SK-N-SH (cell line): ENCODE data around the gene GC. TPM values are rescaled to one million over a fixed set of nuclear protein-coding genes. Genes with fewer than 3 reads are reported as not detected.

ENCODE experiments used
- CTCF ChIA-PET: fragments of 300-600, 350-600 bp; formaldehyde crosslinking; extraction: SDS; loops from one replicate; lab custom pipeline; 2021; lab: Yijun Ruan, JAX
- POLR2A ChIA-PET: fragments of 350-600 bp; sonication (Branson Sonifier 250); formaldehyde crosslinking; extraction: SDS; loops from one replicate; lab custom pipeline; 2020; ENCODE audit warnings: antibody characterized with exemption, inconsistent platforms; lab: Yijun Ruan, JAX
- DNase-seq: peaks from one replicate; pipeline ENCODE4 v3.0.0; 2012
- H2AFZ ChIP-seq: fragments of 200-600 bp; sonication (generic); 2 replicates; pipeline ENCODE4 v1.8.1; 2016; ENCODE audit warnings: antibody characterized with exemption, mild to moderate bottlenecking, low read depth
- H3F3A ChIP-seq: fragments of 200-600 bp; sonication (generic); replicated peaks from 2 replicates; pipeline ENCODE3; 2016; ENCODE audit warnings: antibody characterized with exemption, mild to moderate bottlenecking; ENCODE audit not compliant: insufficient read depth
- H3K27ac ChIP-seq, 2 experiments: fragments of 200-500 bp in 1 of 2; fragments of 200-600 bp in 1 of 2; sonication (Bioruptor generic) in 1 of 2; sonication (generic), shearing (Covaris generic) in 1 of 2; 2 replicates each; pipeline versions ENCODE4 v1.5.1 to v1.6.1; 2014 to 2016; ENCODE audit warnings: low read depth in 2 of 2, inconsistent platforms in 1 of 2, low read length in 1 of 2, mild to moderate bottlenecking in 1 of 2, mixed read lengths in 1 of 2
- H3K27me3 ChIP-seq: fragments of 200-600 bp; sonication (generic), shearing (Covaris generic); 2 replicates; pipeline ENCODE4 v1.6.1; 2016; ENCODE audit warnings: mixed run types; ENCODE audit not compliant: insufficient read depth
- H3K36me3 ChIP-seq, 2 experiments: fragments of 200-500 bp in 1 of 2; fragments of 200-600 bp in 1 of 2; sonication (Bioruptor generic) in 1 of 2; sonication (generic) in 1 of 2; replicated peaks in 1 of 2; 2 replicates each; pipeline versions ENCODE3 to v1.5.1; 2014 to 2016; ENCODE audit warnings: low read length in 1 of 2, mild to moderate bottlenecking in 1 of 2; ENCODE audit not compliant: insufficient read depth in 2 of 2, control insufficient read depth in 1 of 2
- H3K4me1 ChIP-seq, 2 experiments: fragments of 200-500 bp in 1 of 2; fragments of 200-600 bp in 1 of 2; sonication (Bioruptor generic) in 1 of 2; sonication (generic), shearing (Covaris generic) in 1 of 2; 2 replicates each; pipeline versions ENCODE4 v1.5.1 to v1.6.1; 2014 to 2016; ENCODE audit warnings: low read depth in 1 of 2, low read length in 1 of 2, mixed run types in 1 of 2; ENCODE audit not compliant: insufficient read depth in 2 of 2, control insufficient read depth in 1 of 2
- H3K4me2 ChIP-seq: fragments of 200-600 bp; sonication (generic), shearing (Covaris generic); 2 replicates; pipeline ENCODE4 v1.6.1; 2017; ENCODE audit warnings: mixed run types
- H3K4me3 ChIP-seq, 2 experiments: fragments of 200-500 bp in 1 of 2; fragments of 200-600 bp in 1 of 2; sonication (Bioruptor generic) in 1 of 2; sonication (generic), shearing (Covaris generic) in 1 of 2; 2 replicates each; pipeline versions ENCODE4 v1.5.1 to v1.8.1; 2014 to 2016; ENCODE audit warnings: low read depth in 2 of 2, inconsistent platforms in 1 of 2, low read length in 1 of 2, mild to moderate bottlenecking in 1 of 2, mixed read lengths in 1 of 2, moderate library complexity in 1 of 2
- H3K79me2 ChIP-seq: fragments of 200-600 bp; sonication (generic); 2 replicates; pipeline ENCODE4 v1.8.1; 2017; ENCODE audit warnings: mild to moderate bottlenecking; ENCODE audit not compliant: insufficient read depth
- H3K9ac ChIP-seq: fragments of 200-600 bp; sonication (generic); 2 replicates; pipeline ENCODE4 v1.6.1; 2017; ENCODE audit warnings: mixed run types
- H3K9me2 ChIP-seq: fragments of 200-600 bp; sonication (generic); 2 replicates; pipeline ENCODE4 v1.6.1; 2017; ENCODE audit warnings: mixed run types
- H3K9me3 ChIP-seq: fragments of 200-600 bp; sonication (generic); 2 replicates; pipeline ENCODE4 v1.6.1; 2017; ENCODE audit warnings: mixed run types, mild to moderate bottlenecking, moderate library complexity
- H4K20me1 ChIP-seq: fragments of 200-600 bp; sonication (generic); 2 replicates; pipeline ENCODE4 v1.6.1; 2017; ENCODE audit warnings: mild to moderate bottlenecking, mixed run types; ENCODE audit not compliant: insufficient read depth
- ELF1 ChIP-seq: IDR thresholded peaks from 2 replicates; pipeline ENCODE4 v1.4.0; 2012
- EP300 ChIP-seq, 2 experiments: IDR thresholded peaks; 2 replicates each; pipeline versions ENCODE4 v1.4.0 to v1.6.1; 2012; ENCODE audit warnings: borderline replicate concordance in 1 of 2, low read depth in 1 of 2, low read length in 1 of 2
- FOSL2 ChIP-seq: IDR thresholded peaks from 2 replicates; pipeline ENCODE4 v1.4.0; 2012; ENCODE audit warnings: low read depth, mild to moderate bottlenecking, moderate library complexity, borderline replicate concordance
- FOXJ3 ChIP-seq: sonication (generic); formaldehyde crosslinking; IDR thresholded peaks from 2 replicates; pipeline ENCODE4 v1.5.1; 2020; ENCODE audit warnings: mild to moderate bottlenecking, missing genetic modification reagents
- GATA2 ChIP-seq: sonication (generic); formaldehyde crosslinking; IDR thresholded peaks from 2 replicates; pipeline ENCODE4 v1.5.0; 2020; ENCODE audit warnings: mild to moderate bottlenecking, missing genetic modification reagents
- JUND ChIP-seq: IDR thresholded peaks from 2 replicates; pipeline ENCODE4 v1.4.0; 2012
- PBX3 ChIP-seq: IDR thresholded peaks from 2 replicates; pipeline ENCODE4; 2012
- RAD21 ChIP-seq: IDR thresholded peaks from 2 replicates; pipeline ENCODE4 v1.6.1; 2012; ENCODE audit warnings: mild to moderate bottlenecking, low read length
- RFX5 ChIP-seq: IDR thresholded peaks from 2 replicates; pipeline ENCODE4 v1.6.1; 2012; ENCODE audit warnings: mild to moderate bottlenecking, improper control_type of control experiment, low read length
- RXRA ChIP-seq: IDR thresholded peaks from 2 replicates; pipeline ENCODE4 v1.4.0; 2012; ENCODE audit warnings: low read depth, mild to moderate bottlenecking, borderline replicate concordance
- SIN3A ChIP-seq: IDR thresholded peaks from 2 replicates; pipeline ENCODE4 v1.6.1; 2012; ENCODE audit warnings: low read depth, mild to moderate bottlenecking, low read length, moderate library complexity, borderline replicate concordance
- SMC3 ChIP-seq: IDR thresholded peaks from 2 replicates; pipeline ENCODE4 v1.6.1; 2012; ENCODE audit warnings: low read depth, low read length, improper control_type of control experiment
- TAF1 ChIP-seq: IDR thresholded peaks from 2 replicates; pipeline ENCODE4 v1.6.1; 2012; ENCODE audit warnings: low read depth, mild to moderate bottlenecking, low read length, moderate library complexity, borderline replicate concordance
- TEAD4 ChIP-seq: IDR thresholded peaks from 2 replicates; pipeline ENCODE4 v1.4.0; 2012; ENCODE audit warnings: mild to moderate bottlenecking, borderline replicate concordance; ENCODE audit not compliant: insufficient read depth
- USF1 ChIP-seq: IDR thresholded peaks from 2 replicates; pipeline ENCODE4 v1.4.0; 2012; ENCODE audit warnings: low read depth, borderline replicate concordance
- WGBS: methylation state at CpG from one replicate; pipeline ENCODE4 v1.1.6; 2017; ENCODE audit warnings: low lambda C conversion rate; 5-methylcytosine and 5-hydroxymethylcytosine counted together
- polyA plus RNA-seq, 3 experiments: library from polyadenylated mRNA; depleted of rRNA; stranded (reverse); fragments of >200 nt; gene quantifications; 2 replicates each; pipeline ENCODE4 v1.2.3, GENCODE V29; 2012
- TF ChIP-seq, protein P1 (sequence below): fragments of 150-350 bp; IDR thresholded peaks from 2 replicates; pipeline ENCODE4 v1.6.1; 2017; ENCODE audit warnings: antibody characterized with exemption, low read length, low read depth, borderline replicate concordance

Gene GC
- polyA plus RNA-seq, 1 of the 3 experiments (the other 2 are of a cell fraction) = not detected

- Histone ChIP-seq H3K27ac (no peak overlapping the region), H3K9ac (no peak overlapping the region), H2AFZ (no peak overlapping the region), H3K4me2 (no peak overlapping the region), H3K79me2 (no peaks in the 10 kb centered on the region), H3K9me3 (no peaks in the 10 kb centered on the region), H4K20me1 (no peaks in the 10 kb centered on the region), H3K9me2 (no peaks in the 10 kb centered on the region), H3K4me1 (no peaks in the 10 kb centered on the region), H3K36me3 (no peaks in the 10 kb centered on the region), H3F3A (no peaks in the 10 kb centered on the region), H3K4me3 (no peak overlapping the region), H3K27me3 (no peaks in the 10 kb centered on the region)
- no peak for TF ChIP-seq JUND
- CTCF ChIA-PET = no interaction called here
- POLR2A ChIA-PET = no interaction called here
- DNase-seq = no peak
- 1% methylated on average over 3 of the region's 3 CpGs for WGBS
These were observed 9.7 kb downstream of the GC start for GRCh38 chr4:71774136-71774535.

DNA sequence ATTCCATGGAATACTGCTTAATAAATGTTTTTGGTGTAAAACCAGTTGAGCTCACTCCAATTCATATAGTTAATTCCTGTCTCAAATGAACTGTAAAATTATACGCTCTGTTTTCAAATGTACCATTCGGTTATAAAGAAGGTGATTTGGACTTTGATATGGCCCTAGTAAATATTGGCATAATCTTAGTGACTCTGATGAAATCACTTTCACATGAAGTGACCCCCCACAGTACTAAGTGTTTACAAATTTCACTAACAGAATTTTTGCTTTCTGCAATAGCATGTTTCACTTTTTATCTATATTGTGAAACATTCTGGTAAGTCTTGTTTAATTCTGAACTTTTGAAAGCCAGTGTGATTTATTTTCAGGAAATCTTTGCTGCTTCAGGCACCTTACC is 10.9 kb downstream of the GC start:
- no peak overlapping the region for H3K4me3 ChIP-seq
- 0 out of 2 replicates have a peak, but pooled peaks cover 6% of the 10 kb centered on the region for H3K27me3 ChIP-seq
- H3K9me3 ChIP-seq = no peaks in the 10 kb centered on the region
- no peak overlapping the region for H3K27ac ChIP-seq
- TF ChIP-seq SMC3 = no peak
- no peak for TF ChIP-seq RXRA
- no peak for TF ChIP-seq FOSL2
- no peak for TF ChIP-seq ELF1
- TF ChIP-seq PBX3 = no peak
- TF ChIP-seq SIN3A = no peak
- TF ChIP-seq RFX5 = no peak
- no peak for TF ChIP-seq EP300 (IDR thresholded peaks at IDR 0.05; ENCODE audit: borderline replicate concordance in 1 of 2, low read depth in 1 of 2, low read length in 1 of 2)
- no peak for TF ChIP-seq FOXJ3 (CRISPR knock-in tag)
- TF ChIP-seq GATA2 (CRISPR knock-in tag) = no peak
- no peak for TF ChIP-seq RAD21
- TF ChIP-seq TAF1 = no peak
- TF ChIP-seq TEAD4 = no peak
- TF ChIP-seq USF1 = no peak
- TF ChIP-seq, protein P1, sequence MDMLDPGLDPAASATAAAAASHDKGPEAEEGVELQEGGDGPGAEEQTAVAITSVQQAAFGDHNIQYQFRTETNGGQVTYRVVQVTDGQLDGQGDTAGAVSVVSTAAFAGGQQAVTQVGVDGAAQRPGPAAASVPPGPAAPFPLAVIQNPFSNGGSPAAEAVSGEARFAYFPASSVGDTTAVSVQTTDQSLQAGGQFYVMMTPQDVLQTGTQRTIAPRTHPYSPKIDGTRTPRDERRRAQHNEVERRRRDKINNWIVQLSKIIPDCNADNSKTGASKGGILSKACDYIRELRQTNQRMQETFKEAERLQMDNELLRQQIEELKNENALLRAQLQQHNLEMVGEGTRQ = no peak
- no peak for DNase-seq
- H4K20me1 ChIP-seq = no peaks in the 10 kb centered on the region
- 29% methylated on average over 2 of the region's 2 CpGs for WGBS
- H3K4me2 ChIP-seq = no peak overlapping the region
- ChIA-PET POLR2A (no interaction called here), CTCF (interaction anchor here (0.9 kb wide), 1 partner anchor 44 kb away, joined by 3 read pairs; no protein-coding TSS in a partner anchor)
- no peaks in the 10 kb centered on the region for H3K79me2 ChIP-seq
- no peaks in the 10 kb centered on the region for H3K4me1 ChIP-seq
- no peak overlapping the region for H3K9ac ChIP-seq
- H2AFZ ChIP-seq = no peak overlapping the region
- no peaks in the 10 kb centered on the region for H3K9me2 ChIP-seq
- H3F3A ChIP-seq = no peaks in the 10 kb centered on the region
- no peaks in the 10 kb centered on the region for H3K36me3 ChIP-seq
